Measurements from ENCODE around the gene COL4A2. TPM values are rescaled to one million over a fixed set of nuclear protein-coding genes. Genes with fewer than 3 reads are reported as not detected.

Gene COL4A2
- total RNA-seq, 3 donors from 2014 or later: 0.63 to 1.2 (median 1.1) TPM

DNA sequence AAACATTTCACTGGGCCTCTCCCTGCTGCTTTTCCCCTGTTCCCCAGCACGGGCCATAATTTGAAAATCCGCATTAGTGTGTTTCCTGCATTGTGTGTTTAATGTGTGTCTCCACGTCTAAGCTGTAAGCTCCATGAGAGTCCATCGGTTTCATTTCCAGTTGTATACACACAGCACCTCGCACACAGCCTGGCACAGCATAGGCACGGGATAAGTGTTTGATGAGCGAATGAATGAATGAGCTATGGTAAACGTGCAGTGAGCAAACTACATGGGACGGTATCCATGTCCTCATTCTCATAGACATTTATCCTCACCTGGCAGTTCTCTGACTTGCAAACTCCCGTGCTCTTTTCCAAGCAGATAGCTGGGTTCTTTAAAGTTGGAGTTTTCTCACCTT lies 148.4 kb downstream of the COL4A2 start:
- peaks cover 6% of the 10 kb centered on the region for H3K27me3 Mint-ChIP-seq (ENCODE audit: low read depth)
- H3K4me3 Mint-ChIP-seq: no peak overlapping the region
- no peaks in the 10 kb centered on the region for H3K9me3 Mint-ChIP-seq
- DNase-seq (no peak), ATAC-seq (no peak)
- no peaks in the 10 kb centered on the region for H3K36me3 Mint-ChIP-seq (ENCODE audit: insufficient read depth)
- peaks cover 4% of the 10 kb centered on the region for H3K4me1 Mint-ChIP-seq (ENCODE audit: low read depth)

DNA sequence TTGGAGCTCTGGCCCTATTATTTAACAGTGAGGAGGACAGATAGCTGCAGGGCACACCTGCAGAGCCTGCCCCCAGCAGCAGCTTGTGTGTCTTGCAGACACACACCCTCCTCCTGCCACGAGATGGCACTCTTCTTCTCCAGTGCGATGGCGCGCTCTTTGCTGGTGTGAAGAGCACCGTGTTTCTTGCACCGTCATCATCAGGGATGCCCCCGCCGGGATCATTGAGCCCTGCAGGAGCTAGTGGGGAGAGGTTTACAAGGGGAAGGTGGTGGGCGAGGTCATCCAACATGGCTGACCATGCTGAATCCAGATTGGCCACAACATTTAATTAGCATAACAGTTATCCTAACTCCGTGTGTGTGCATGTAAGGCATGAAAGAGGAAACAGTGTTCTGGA lies 148.9 kb downstream of the COL4A2 start:
- DNase-seq: peak; percentile 42
- H3K9me3 Mint-ChIP-seq: no peaks in the 10 kb centered on the region
- peak; percentile 87 to 96 for ATAC-seq

DNA sequence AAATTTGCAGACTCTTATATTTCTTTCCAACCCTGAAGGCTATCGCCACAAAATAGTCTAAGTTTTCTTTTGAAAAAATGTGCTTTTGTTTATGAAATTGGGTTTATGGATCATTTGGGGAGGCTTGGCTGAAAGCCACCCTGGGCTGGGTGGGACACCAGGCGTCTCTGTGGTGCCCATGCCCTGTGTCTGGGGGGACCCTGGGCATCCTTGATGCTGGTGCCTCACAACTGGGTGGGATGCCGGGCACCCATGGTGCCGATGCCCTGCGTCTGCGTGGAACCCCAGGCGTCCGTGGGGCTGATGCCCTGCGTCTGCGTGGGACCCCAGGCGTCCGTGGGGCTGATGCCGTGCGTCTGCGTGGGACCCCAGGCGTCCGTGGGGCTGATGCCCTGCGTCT lies 149.5 kb downstream of the COL4A2 start:
- Mint-ChIP-seq H3K4me3 (no peak overlapping the region), H3K36me3 (ENCODE audit: insufficient read depth) (no peaks in the 10 kb centered on the region), H3K27me3 (ENCODE audit: low read depth) (peaks cover 6% of the 10 kb centered on the region), H3K9me3 (no peaks in the 10 kb centered on the region), H3K4me1 (ENCODE audit: low read depth) (peaks cover 4% of the 10 kb centered on the region)
- ATAC-seq: no peak
- DNase-seq: no peak

More for the DNA sequence above, 148.9 kb downstream of the COL4A2 start:
- no peaks in the 10 kb centered on the region for H3K36me3 Mint-ChIP-seq (ENCODE audit: insufficient read depth)
- peaks cover 6% of the 10 kb centered on the region for H3K27me3 Mint-ChIP-seq (ENCODE audit: low read depth)
- H3K4me1 Mint-ChIP-seq (ENCODE audit: low read depth): peaks cover 4% of the 10 kb centered on the region
- peak overlapping the region; percentile 30 for H3K4me3 Mint-ChIP-seq

DNA sequence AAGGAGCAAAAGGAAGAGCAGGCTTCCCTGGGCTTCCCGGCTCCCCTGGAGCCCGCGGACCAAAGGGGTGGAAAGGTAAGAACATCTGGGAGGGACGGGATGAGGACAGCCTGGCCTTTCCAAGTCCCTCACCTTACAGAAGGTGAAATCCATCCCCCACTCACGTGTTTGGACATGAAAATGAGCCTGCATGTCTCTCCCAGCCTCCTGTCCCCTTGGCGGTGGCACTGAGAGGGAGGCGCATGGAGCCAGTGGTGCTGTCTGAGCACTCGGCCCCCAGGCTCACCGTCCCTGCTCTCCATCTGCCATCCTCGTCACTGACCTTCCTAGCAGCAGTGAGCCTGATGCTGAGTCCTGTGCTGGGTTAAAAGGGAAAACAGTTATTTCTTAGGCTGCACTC lies 150.3 kb downstream of the COL4A2 start:
- Mint-ChIP-seq H3K4me1 (ENCODE audit: low read depth) (peaks cover 4% of the 10 kb centered on the region), H3K27me3 (ENCODE audit: low read depth) (peaks cover 6% of the 10 kb centered on the region), H3K4me3 (no peak overlapping the region), H3K9me3 (no peaks in the 10 kb centered on the region), H3K36me3 (ENCODE audit: insufficient read depth) (no peaks in the 10 kb centered on the region)
- no peak for ATAC-seq
- no peak for DNase-seq

DNA sequence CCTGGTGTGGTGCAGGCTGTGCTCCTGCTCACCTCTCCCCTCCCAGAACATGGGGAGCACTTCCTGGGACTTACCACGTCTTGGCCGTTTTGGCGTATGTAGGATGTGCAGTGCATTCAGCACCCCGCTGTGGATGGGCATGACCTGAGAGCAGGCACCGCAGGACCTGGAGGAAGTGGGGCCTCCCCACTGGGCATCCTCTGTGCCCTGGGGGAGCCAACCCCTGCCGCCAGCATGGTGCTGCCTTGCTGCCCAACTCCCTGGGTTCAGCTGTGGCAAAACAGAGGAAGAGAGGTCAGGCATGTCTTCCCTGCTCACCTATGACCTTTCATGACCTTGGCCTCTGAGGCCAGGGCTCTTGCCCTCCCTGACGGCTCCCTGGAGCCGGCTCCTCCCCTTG lies 150.9 kb downstream of the COL4A2 start:
- H3K4me3 Mint-ChIP-seq: no peak overlapping the region
- no peak for DNase-seq
- peaks cover 6% of the 10 kb centered on the region for H3K27me3 Mint-ChIP-seq (ENCODE audit: low read depth)
- peaks cover 4% of the 10 kb centered on the region for H3K4me1 Mint-ChIP-seq (ENCODE audit: low read depth)
- H3K36me3 Mint-ChIP-seq (ENCODE audit: insufficient read depth): no peaks in the 10 kb centered on the region
- no peaks in the 10 kb centered on the region for H3K9me3 Mint-ChIP-seq
- no peak for ATAC-seq

DNA sequence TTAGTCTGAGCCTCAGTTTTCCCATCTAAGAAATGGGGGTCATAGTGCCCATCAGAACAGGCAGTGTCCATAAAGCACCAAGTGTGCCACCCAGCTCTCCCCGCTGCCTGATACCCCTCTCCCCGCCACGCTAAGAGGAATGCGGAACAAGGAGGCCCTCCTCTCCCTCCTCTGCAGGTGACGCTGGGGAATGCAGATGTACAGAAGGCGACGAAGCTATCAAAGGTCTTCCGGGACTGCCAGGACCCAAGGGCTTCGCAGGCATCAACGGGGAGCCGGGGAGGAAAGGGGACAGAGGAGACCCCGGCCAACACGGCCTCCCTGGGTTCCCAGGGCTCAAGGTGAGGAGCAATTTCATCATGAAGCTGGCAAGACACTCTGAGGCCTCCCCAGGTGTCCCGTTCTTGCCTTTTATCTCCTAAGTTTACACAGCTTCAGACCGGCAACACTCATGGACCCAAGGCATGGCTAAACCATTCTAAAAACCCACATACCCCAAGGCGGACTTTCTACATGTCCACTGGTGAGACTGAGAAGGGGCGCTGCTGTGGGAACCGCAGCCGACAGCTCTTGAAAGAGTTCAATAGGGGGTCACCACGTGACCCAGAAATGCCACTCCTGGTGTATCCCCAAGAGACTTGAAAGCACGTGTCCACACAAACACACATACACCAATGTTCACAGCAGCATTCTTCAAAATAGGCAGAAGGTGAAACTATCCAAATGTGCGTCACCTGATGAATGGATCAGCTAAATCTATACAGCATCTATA lies 151.7 kb downstream of the COL4A2 start:
- Mint-ChIP-seq H3K4me3 (no peak overlapping the region), H3K27me3 (ENCODE audit: low read depth) (peaks cover 7% of the 10 kb centered on the region), H3K9me3 (no peaks in the 10 kb centered on the region), H3K4me1 (ENCODE audit: low read depth) (peaks cover 4% of the 10 kb centered on the region), H3K36me3 (ENCODE audit: insufficient read depth) (no peaks in the 10 kb centered on the region)
- no peak for ATAC-seq
- no peak for DNase-seq

DNA sequence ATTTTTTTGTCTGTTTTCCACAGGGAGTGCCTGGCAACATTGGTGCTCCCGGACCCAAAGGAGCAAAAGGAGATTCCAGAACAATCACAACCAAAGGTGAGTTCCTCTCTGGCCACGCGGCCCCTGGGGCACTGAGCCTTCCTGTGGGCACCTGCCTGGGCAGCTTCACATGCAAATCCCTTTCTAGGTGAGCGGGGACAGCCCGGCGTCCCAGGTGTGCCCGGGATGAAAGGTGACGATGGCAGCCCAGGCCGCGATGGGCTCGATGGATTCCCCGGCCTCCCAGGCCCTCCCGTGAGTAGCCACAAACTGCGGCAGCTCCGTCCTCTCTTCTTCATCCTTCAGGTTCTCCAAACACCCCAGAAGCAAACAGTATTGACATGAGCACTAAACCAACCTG lies 155.0 kb downstream of the COL4A2 start:
- H3K4me3 Mint-ChIP-seq: no peak overlapping the region
- ATAC-seq (no peak), DNase-seq (no peak)
- no peaks in the 10 kb centered on the region for H3K4me1 Mint-ChIP-seq (ENCODE audit: low read depth)
- H3K27me3 Mint-ChIP-seq (ENCODE audit: low read depth): peaks cover 3% of the 10 kb centered on the region
- no peaks in the 10 kb centered on the region for H3K9me3 Mint-ChIP-seq
- H3K36me3 Mint-ChIP-seq (ENCODE audit: insufficient read depth): no peaks in the 10 kb centered on the region

DNA sequence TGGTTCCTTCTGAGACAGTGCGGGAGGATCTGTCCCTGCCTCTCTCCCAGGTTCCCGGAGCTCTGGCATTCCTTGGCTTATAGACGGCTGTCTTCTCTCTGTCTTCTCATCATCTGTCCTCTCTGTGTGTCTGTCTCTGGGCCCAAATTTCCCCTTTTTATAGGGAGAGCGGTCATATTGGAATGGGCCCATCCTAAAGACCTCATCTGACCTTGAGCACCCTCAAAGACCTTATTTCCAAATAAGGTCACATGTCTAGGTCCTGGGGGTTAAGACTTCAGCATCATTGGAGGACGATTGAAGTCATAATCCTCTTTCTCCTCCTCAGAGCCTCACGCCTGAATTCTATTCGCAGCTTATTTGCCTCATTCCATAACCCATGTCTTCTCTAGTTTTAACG lies 156.1 kb downstream of the COL4A2 start:
- no peak for DNase-seq
- Mint-ChIP-seq H3K4me3 (no peak overlapping the region), H3K27me3 (ENCODE audit: low read depth) (peaks cover 5% of the 10 kb centered on the region), H3K9me3 (no peaks in the 10 kb centered on the region), H3K4me1 (ENCODE audit: low read depth) (no peaks in the 10 kb centered on the region), H3K36me3 (ENCODE audit: insufficient read depth) (no peaks in the 10 kb centered on the region)
- no peak for ATAC-seq

DNA sequence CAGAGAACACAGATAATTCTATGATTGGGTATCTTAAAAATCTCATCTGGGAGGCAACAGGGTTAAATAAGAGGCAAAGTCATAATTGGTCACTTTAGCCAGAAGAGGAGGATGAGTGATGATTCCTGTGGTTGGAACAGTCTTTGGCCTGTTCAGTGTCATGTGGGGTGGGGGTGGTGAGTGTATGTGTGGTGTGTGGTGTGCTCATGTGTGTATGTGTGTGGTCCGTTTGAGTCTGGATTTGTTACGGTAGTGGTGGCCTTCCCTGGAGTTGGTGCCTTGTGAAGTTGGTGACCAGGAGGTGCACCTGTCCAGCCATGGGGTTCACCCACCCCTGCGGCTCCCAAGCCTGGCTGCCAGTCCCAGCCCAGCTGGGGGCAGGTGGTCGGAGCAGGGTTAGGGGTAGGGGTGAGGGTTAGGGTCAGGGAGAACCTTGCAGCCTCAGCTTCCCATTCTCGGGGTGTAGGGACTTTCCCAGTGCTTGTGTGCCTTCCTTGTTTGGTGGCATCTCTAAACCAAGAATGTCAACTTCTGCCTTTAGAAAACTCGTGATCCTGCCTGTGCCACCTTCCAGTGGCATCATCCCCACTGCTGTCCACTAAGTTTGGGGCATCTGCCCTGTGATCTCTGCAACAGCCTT lies 156.9 kb downstream of the COL4A2 start:
- ATAC-seq: no peak
- Mint-ChIP-seq H3K9me3 (no peaks in the 10 kb centered on the region), H3K4me1 (ENCODE audit: low read depth) (no peaks in the 10 kb centered on the region), H3K27me3 (ENCODE audit: low read depth) (peaks cover 6% of the 10 kb centered on the region), H3K4me3 (no peak overlapping the region), H3K36me3 (ENCODE audit: insufficient read depth) (no peaks in the 10 kb centered on the region)
- no peak for DNase-seq

DNA sequence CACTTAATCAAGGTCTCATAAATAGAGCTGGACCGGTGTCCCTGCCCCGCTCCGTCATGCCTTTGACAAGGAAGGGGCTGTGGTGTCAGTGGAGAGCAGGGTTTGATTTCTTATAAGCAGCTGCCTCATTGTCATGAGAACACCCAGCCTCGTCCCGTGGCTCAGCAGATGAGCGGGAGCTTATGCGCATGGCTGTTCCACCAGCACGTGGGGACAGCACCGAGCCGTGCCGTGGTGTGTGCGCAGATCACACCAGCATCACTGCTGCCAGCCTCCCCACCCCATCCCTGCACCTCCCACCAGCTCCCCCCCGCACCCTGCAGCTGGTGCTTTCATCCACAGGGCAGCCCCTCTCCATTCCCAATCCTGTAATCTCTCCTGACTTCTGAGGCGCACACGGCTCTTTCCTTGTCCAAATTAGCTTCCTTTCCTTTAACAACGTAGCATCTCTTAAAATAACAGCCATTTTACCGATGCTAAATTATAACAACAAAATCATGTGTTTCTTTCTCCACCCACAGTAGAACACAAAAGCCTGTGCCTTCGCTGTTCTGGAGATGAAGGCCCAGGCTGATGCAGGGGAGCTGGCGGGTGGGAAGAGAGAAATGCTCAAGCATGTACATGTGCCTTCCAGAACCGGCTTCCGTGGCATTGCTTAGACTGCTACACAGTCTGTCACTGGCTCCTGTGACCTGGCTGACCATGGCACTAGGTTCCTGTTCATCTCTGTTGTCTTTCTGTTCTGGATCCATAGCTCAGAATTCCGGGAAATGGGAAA lies 157.7 kb downstream of the COL4A2 start:
- Mint-ChIP-seq H3K27me3 (ENCODE audit: low read depth) (peaks cover 9% of the 10 kb centered on the region), H3K4me3 (no peak overlapping the region), H3K4me1 (ENCODE audit: low read depth) (no peaks in the 10 kb centered on the region), H3K9me3 (no peaks in the 10 kb centered on the region), H3K36me3 (ENCODE audit: insufficient read depth) (no peaks in the 10 kb centered on the region)
- ATAC-seq: no peak
- DNase-seq: no peak

DNA sequence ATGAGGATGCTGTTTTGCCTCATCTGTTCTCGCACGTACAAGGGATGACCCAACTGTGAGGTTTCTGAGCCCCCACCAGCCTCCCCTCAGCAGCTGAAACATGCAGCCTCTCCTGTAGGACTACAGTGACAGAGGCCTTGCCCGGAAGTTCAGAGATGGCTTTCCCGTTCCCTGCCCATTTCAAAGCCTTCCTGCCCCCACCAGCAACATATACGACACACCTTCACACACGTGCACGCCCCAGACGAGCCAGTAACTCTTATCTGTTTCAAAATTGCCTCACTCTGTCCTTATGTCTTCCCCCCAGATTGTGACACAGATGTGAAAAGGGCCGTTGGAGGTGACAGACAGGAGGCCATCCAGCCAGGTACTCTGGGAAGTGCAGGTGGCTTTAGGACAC lies 158.6 kb downstream of the COL4A2 start:
- H3K9me3 Mint-ChIP-seq: no peaks in the 10 kb centered on the region
- ATAC-seq (no peak), DNase-seq (no peak)
- no peak overlapping the region for H3K4me3 Mint-ChIP-seq
- H3K4me1 Mint-ChIP-seq (ENCODE audit: low read depth): no peaks in the 10 kb centered on the region
- no peaks in the 10 kb centered on the region for H3K36me3 Mint-ChIP-seq (ENCODE audit: insufficient read depth)
- peaks cover 16% of the 10 kb centered on the region for H3K27me3 Mint-ChIP-seq (ENCODE audit: low read depth)

DNA sequence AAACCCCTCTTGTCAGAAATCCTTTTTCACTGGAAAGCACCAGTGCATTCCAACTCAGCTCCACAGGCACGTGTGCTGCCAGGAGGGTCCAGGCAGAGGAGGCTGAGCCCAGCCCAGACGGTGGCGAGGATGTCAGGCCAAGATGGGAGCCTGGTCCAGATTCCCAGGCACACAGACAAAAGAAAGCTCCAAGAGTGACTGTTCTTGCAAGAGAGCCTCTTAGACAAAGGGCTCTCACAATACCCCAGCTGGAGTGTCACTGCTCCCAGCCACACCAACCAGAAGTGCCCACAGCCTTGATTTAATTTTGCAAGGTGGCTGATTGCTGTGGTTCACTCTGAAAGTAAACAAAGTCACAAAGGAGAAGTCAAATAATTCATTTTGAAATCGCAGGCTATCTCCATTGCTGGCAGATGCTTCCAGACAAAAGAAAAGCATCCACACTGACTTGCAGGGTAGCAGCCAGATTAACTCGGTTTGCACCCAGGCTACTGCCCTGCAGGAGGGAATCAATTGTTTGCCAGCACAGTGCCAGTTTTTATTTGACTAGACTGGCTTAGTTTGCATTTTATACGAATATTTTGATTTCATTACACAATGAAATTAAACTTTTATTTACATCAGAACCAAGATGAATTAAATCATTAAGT lies 159.3 kb downstream of the COL4A2 start:
- H3K4me1 Mint-ChIP-seq (ENCODE audit: low read depth): peaks cover 2% of the 10 kb centered on the region
- ATAC-seq: no peak
- H3K4me3 Mint-ChIP-seq: no peak overlapping the region

DNA sequence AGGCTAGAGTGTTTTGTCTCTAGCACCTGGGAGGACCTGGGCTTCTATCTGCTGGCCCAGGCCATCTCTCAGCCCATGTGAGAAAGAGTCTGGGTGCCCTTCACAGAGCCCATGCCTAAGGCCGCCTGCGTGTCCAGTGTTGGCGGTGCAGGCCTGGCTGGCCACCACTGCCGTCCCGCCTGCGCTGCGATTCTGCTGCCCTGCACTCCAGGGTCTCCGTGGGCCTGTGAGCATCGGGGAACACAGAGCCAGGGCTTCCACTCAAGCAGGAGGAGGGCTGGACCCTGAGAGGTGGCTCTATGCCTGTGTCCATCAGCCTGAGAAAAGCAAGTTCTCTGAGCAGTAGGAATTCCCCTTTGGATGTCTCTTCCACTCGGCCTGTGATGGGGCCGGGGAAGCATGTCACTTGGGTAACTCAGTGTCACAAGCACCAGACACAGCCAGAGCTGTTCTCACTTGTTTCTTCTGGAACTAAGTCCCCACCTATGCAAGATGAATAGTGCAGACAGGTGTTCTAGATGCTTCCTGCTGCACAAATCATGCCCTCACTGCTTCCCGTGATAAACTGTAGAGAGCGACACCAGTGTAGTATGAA lies 160.5 kb downstream of the COL4A2 start:
- DNase-seq: no peak
- Mint-ChIP-seq H3K4me1 (ENCODE audit: low read depth) (peaks cover 4% of the 10 kb centered on the region), H3K4me3 (no peak overlapping the region), H3K36me3 (ENCODE audit: insufficient read depth) (no peaks in the 10 kb centered on the region), H3K27me3 (ENCODE audit: low read depth) (peaks cover 21% of the 10 kb centered on the region), H3K9me3 (no peaks in the 10 kb centered on the region)
- no peak for ATAC-seq

More for the DNA sequence above, 159.3 kb downstream of the COL4A2 start:
- Mint-ChIP-seq H3K27me3 (ENCODE audit: low read depth) (peaks cover 21% of the 10 kb centered on the region), H3K36me3 (ENCODE audit: insufficient read depth) (no peaks in the 10 kb centered on the region), H3K9me3 (no peaks in the 10 kb centered on the region)
- no peak for DNase-seq

DNA sequence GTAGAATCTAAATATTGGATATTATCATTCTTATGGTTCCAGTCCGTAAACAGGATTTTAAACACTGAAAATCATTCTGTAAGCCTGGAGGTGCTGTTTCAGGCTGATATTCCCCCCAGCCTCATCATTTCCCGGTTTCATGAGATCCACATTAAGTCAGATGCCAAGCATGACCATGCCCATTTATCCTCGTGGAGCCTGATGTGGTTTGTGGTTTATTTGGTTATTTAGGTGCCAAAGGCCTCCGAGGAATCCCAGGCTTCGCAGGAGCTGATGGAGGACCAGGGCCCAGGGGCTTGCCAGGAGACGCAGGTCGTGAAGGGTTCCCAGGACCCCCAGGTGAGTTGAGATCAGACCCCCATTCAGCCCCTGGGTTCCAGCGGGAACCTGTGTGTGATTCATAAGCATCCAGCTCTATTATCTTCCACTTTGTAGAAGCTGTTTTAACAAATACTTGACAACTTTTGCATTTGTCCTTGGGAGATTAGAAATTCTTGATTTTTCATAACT lies 162.0 kb downstream of the COL4A2 start:
- Mint-ChIP-seq H3K4me3 (no peak overlapping the region), H3K9me3 (no peaks in the 10 kb centered on the region), H3K27me3 (ENCODE audit: low read depth) (peaks cover 19% of the 10 kb centered on the region), H3K4me1 (ENCODE audit: low read depth) (peaks cover 4% of the 10 kb centered on the region), H3K36me3 (ENCODE audit: insufficient read depth) (no peaks in the 10 kb centered on the region)
- no peak for DNase-seq
- no peak for ATAC-seq

Data from activated T-cell treated with anti-CD3 and anti-CD28 coated beads, Interleukin-2, amount 50 U/mL, for 4 hours (primary cell).